ENCODE data around the gene SOX18. TPM values are rescaled to one million over a fixed set of nuclear protein-coding genes. Genes with fewer than 3 reads are reported as not detected.

Gene SOX18
- total and polyA plus RNA-seq, 2 of the 13 experiments (the other 11 are each of a cell fraction or from before 2014, with no cell fraction given): 1.6 to 1.9 TPM

DNA sequence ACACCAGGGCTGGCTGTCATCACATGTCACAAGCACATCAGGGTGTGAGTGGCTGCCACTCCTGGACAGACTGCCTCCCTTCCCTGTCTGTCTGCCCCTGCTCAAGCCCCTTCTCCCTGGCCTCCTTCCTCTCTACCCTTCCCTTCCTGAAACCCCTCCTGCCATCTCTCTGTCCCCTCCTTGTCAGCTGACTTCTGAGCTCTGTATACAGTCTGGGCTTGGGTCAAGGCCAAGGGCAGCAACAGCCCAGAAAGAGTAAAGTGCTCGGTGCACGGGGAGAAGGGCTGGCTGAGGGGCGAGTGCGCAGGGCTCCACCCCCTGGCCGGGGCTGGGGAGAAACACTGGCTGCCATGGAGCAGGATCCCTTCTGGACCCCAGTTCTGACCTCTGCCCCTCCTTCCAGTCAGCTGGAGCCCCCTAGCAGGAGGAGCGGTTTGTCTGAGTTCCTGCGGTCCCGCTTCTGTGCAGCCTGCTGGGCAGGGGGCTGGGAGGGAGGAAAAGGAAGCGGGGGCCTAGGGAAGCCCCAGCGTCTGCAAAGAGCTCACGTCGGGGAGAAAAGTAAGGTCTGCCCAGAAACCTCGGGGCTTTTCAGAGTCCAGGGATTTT lies 32.8 kb upstream of the SOX18 start (continued):
- TF ChIP-seq, protein P1, sequence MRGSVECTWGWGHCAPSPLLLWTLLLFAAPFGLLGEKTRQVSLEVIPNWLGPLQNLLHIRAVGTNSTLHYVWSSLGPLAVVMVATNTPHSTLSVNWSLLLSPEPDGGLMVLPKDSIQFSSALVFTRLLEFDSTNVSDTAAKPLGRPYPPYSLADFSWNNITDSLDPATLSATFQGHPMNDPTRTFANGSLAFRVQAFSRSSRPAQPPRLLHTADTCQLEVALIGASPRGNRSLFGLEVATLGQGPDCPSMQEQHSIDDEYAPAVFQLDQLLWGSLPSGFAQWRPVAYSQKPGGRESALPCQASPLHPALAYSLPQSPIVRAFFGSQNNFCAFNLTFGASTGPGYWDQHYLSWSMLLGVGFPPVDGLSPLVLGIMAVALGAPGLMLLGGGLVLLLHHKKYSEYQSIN (CRISPR knock-in tag; IDR thresholded peaks at IDR 0.05; ENCODE audit: borderline replicate concordance): no peak
- TF ChIP-seq MIER2 (CRISPR knock-in tag; IDR thresholded peaks at IDR 0.05): 0 out of 2 replicates have a peak, but pooled peaks have one; percentile 32
- TF ChIP-seq ZNF230 (CRISPR knock-in tag; IDR thresholded peaks at IDR 0.05): no peak
- peak; percentile 57; the same call in 1 of the 2 replicates for TF ChIP-seq GATAD2A (CRISPR knock-in tag; IDR thresholded peaks at IDR 0.05)
- peak; percentile 77 for TF ChIP-seq BCL6 (CRISPR knock-in tag; IDR thresholded peaks at IDR 0.05)
- no peak for TF ChIP-seq ZNF235 (CRISPR knock-in tag; IDR thresholded peaks at IDR 0.05; ENCODE audit: borderline replicate concordance)
- no peak for TF ChIP-seq RBM39 (IDR thresholded peaks at IDR 0.05; ENCODE audit: low read depth, low read length, poor library complexity, severe bottlenecking)
- peak in 1 of 2 experiments; percentile 50; a peak in 1 of 4 replicates for TF ChIP-seq EP300 (IDR thresholded peaks at IDR 0.05; ENCODE audit: low read depth in 2 of 2, low read length in 2 of 2)
- TF ChIP-seq EP300 (CRISPR knock-in tag; IDR thresholded peaks at IDR 0.05; ENCODE audit: borderline replicate concordance): peak; percentile 30; the same call in 1 of the 2 replicates
- peak; percentile 73 for TF ChIP-seq ARID5B (CRISPR knock-in tag; IDR thresholded peaks at IDR 0.05)
- no peak for TF ChIP-seq RBFOX2 (IDR thresholded peaks at IDR 0.05; ENCODE audit: low read depth, low read length)

Data from HepG2 (cell line).